Retinal pigment epithelial cell (primary cell): ENCODE measurements around the gene HIP1.
"Not testable (repeated sequence)": the region's sequence is repeated elsewhere in the genome, so short reads cannot be mapped to it uniquely, and the experiment has no call there.

Experiments used
- DNase-seq: peaks from one replicate; pipeline ENCODE4 v3.0.0-alpha.2; 2010; ENCODE audit warnings: low read depth
- H3K4me3 ChIP-seq: 2 replicates; pipeline ENCODE4 v1.5.1; 2011; ENCODE audit warnings: mild to moderate bottlenecking, low read length, control low read depth, moderate library complexity
- CTCF ChIP-seq: conservative IDR thresholded peaks from 2 replicates; pipeline ENCODE4 v1.5.1; 2011; ENCODE audit warnings: low read depth, low read length, control low read depth, inconsistent platforms

The HIP1 gene

DNA sequence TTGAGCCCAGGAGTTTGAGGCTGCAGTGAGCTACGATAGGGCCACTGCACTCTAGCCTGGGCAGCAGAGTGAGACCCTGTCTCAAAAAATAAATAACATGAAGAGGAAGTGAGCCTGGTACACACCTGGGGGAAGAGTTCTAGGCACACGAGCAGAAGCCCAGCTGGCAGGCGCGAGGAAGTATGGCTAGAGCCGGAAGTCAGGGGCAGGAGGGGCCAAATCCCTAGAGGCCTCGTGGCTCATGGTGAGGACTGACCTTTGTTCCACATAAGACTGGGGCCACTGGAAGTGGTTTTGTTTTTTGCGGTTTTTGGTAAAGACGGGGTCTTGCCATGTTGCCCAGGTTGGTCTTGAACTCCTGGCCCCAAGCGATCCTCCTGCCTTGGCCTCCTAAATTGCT is 117.6 kb downstream of the HIP1 start:
- H3K4me3 ChIP-seq, result no peak overlapping the region
- TF ChIP-seq CTCF, result no peak
- DNase-seq, result no peak

DNA sequence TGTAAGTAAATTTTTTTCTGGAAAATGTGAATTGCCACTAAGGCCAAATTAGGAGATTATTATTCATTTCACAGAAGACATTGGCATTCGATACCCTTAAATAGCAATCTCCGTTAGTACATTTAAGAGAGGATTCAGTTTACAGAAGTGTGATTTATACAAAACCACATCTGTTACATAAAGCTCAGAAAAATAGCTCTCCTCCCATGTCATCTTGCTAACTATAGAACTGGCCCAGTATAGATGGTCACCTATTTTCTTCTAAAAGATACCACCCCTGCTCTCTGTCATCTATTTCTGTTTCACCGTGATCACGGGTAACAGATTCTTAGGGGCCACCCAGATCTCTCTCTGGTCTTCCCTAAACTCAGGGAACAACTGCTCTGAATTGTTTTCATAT is 119.1 kb downstream of the HIP1 start:
- DNase-seq, result no peak
- TF ChIP-seq CTCF, result no peak
- H3K4me3 ChIP-seq, result no peak overlapping the region

DNA sequence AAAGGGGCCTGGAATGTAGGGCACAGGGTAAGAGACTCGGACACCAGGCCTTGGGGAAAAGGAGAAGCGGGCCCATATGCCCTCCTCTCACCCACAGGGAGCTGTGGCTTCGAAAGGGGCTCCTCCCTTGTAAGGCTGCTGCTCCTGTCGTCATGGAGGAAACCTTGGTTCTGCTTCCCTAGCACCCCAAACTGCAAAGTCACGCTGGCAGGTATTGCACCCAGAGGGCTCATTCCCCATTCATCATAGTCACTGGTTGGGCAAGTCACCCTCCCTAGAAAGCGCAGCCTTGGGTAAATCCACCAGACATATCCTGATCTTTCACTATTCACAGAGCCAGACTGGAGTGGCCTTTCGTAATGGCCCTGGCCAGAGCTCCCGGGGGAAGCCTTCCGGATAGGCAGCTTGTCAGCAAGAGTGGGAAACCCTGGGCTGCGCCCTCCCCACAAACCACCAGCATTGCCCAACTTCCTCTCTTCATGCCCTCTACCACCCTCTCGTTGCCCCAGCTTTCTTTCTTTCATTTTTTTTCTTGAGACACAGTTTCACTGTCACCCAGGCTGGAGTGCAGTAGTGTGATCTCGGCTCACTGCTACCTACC is 121.0 kb downstream of the HIP1 start:
- H3K4me3 ChIP-seq, result no peak overlapping the region
- DNase-seq, result no peak
- TF ChIP-seq CTCF, result no peak

DNA sequence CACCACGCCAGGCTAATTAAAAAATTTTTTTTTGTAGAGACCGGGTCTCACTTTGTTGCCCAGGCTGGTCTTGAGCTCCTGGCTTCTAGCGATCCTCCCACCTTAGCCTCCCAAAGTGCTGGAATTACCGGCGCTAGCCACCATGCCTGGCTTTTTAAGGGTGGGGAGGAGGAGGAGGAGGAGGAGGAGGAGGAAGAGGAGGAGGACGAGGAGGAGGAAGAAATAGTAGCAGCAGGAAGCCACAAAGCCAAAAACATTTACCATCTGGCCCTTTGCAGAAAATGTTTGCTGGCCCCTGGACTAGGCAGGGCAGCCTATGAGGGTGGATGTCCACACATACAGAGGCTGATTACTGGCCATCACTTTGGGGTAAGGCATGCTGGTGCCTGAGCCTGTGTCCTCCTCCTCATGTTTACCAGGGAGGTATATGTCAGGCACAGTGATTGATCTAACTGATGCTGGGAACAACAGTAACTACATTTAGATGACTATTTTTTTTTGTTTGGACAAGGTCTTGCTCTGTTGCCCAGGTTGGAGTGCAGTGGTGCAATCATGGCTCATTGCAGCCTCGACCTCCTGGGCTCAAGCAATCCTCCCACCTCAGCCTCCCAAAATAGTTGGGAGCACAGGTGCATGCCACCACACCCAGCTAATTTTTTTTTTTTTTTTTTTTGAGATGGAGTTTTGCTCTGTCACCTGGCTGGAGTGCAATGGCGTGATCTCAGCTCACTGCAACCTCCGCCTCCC is 122.1 kb downstream of the HIP1 start:
- TF ChIP-seq CTCF, result no peak
- DNase-seq, result no peak
- H3K4me3 ChIP-seq, result no peak overlapping the region

DNA sequence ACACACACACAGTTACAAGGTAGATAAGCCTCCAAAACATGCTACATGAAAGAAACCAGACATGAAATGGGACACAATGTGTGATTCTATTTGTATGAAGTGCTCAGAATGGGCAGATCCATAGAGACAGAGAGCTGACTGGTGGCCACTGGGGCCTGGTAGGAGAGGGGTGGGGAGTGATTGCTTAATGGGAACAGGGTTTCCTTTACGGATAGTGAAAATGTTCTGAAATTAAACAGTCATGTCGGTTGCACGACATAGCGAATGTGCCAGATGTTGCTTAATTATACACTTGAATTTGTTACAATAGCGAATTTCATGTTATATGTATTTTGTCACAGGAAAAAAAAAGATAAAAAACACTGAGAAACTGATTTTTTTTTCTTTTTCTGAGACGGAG is 124.3 kb downstream of the HIP1 start:
- TF ChIP-seq CTCF, result no peak
- DNase-seq, result no peak
- H3K4me3 ChIP-seq, result no peak overlapping the region

DNA sequence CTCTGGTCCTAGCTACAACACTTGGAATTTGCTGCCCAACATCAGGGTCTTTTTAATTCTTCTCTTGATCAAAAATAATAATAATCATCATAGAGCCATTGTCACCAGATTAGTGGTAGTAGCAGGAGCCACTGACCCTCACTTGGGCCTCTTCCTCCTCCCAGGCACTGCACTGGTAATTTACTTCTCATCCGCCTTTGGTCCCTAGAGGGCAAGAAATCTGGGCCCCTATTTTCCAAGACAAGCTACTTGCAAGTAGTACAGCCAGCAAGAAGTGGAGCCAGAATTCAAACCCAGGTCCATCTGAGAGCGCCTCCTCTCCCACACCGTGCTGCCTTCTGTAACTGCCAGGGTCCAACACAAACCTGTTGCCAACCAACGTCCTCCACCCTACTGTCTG is 125.4 kb downstream of the HIP1 start:
- TF ChIP-seq CTCF, result no peak
- no peak for DNase-seq
- no peak overlapping the region for H3K4me3 ChIP-seq

DNA sequence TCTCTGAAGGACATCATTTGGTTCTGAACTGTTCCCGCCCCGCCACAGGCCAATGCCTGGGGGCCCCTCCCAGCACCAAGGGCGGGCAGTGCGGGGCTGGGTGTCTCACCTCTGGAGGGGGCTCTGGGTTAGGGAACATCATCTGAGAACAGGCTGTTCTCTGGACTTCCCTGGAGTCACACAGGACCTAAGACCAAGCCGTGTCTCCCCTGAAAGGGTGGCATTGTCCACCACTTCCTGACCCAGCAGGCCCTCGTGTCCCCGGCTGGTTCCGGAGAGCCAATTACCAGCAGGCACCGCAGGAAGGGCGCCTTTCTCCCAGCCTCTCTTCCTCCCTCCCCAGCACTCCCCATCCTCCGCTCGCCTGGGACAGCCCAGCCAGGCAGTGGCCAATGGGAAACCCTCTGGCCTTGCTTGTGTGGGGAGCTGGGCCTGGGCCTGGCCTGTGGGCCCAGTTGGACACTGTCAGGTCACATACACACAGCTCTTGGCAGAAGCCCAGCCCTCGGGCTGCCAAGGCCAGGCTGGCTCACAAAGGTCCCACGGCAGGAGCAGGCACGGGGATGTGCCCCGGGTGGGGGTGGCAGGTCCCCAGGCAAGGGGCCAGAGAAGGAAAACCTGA is 127.1 kb downstream of the HIP1 start:
- no peak for DNase-seq
- no peak overlapping the region for H3K4me3 ChIP-seq
- TF ChIP-seq CTCF, result no peak

GRCh38 chr7:75609416-75609815 is 129.3 kb downstream of the HIP1 start:
- H3K4me3 ChIP-seq, DNase-seq: not testable (repeated sequence)
